GM13977 (cell line): ENCODE measurements around the gene EXOC4.
A peak's percentile ranks its signal among the peaks of the same experiment; 100 is the strongest.

Source experiments
- DNase-seq: peaks from one replicate; pipeline ENCODE4 v3.0.0; 2012; ENCODE audit warnings: low spot score
- CTCF ChIP-seq: IDR thresholded peaks from 2 replicates; pipeline ENCODE4 v1.5.1; 2012; ENCODE audit warnings: mild to moderate bottlenecking, control low read depth; ENCODE audit not compliant: insufficient read depth; ENCODE audit errors: extremely low read depth, missing control alignments
- in situ Hi-C: fragments of 300-500 bp; cut with MboI; formaldehyde crosslinking; loops from one replicate; pipeline ENCODE4 v1.12.0; 2022; ENCODE audit warnings: low sequenced_read_pairs, low pct_unique_long_range_greater_than_20kb, mixed read lengths, inconsistent platforms; ENCODE audit not compliant: unreplicated experiment

The EXOC4 gene

GRCh38 chr7:134108802-134109201 is 855.9 kb downstream of the EXOC4 start:
- in situ Hi-C loops: no loop called here
- no peak for DNase-seq
- TF ChIP-seq CTCF: peak; percentile 6

- no peak for DNase-seq
- TF ChIP-seq CTCF: no peak
- in situ Hi-C loops: no loop called here
Measured at GRCh38 chr7:134113655-134114054, 860.8 kb downstream of the EXOC4 start.

GRCh38 chr7:134114992-134115391 is 862.1 kb downstream of the EXOC4 start:
- DNase-seq: no peak
- no peak for TF ChIP-seq CTCF
- in situ Hi-C loops: no loop called here
